Gastrocnemius medialis (tissue), 4 donors: ENCODE measurements around the gene CHAF1A. TPM values are rescaled to one million over a fixed set of nuclear protein-coding genes. Genes with fewer than 3 reads are reported as not detected.

Source experiments
- ATAC-seq, 2 donors: fragments of 150-250 bp; one replicate each; pipeline ENCODE4 v1.9.1; 2016
- DNase-seq, 2 donors: peaks; one replicate each; pipeline ENCODE4 v3.0.0-alpha.2; 2019
- H3K27ac ChIP-seq, 4 donors: fragments of 200-600 bp; sonication (generic); 1 replicate in 1 of 4; 2 replicates in 3 of 4; pipeline ENCODE4 v1.5.1; 2016 to 2018; ENCODE audit warnings: mild to moderate bottlenecking in 2 of 4, moderate library complexity in 1 of 4
- H3K27me3 ChIP-seq, 3 donors: fragments of 200-600 bp; sonication (generic) in 2 of 3; 1 replicate in 1 of 3; 2 replicates in 2 of 3; pipeline versions ENCODE4 v1.5.1 to v1.6.0; 2016 to 2019; ENCODE audit warnings: mild to moderate bottlenecking in 1 of 3, moderate library complexity in 1 of 3
- H3K36me3 ChIP-seq, 2 donors: fragments of 200-600 bp; sonication (generic) in 1 of 2; one replicate each; pipeline ENCODE4 v1.5.1; 2017 to 2018
- H3K4me1 ChIP-seq, 2 donors: fragments of 200-600 bp; sonication (generic) in 1 of 2; one replicate each; pipeline ENCODE4 v1.5.1; 2016 to 2017; ENCODE audit warnings: mild to moderate bottlenecking in 2 of 2
- H3K4me3 ChIP-seq, 4 donors: fragments of 200-600 bp; sonication (generic) in 3 of 4; 1 replicate in 1 of 4; 2 replicates in 3 of 4; pipeline ENCODE4 v1.5.1; 2016 to 2019; ENCODE audit warnings: mild to moderate bottlenecking in 2 of 4
- H3K9me3 ChIP-seq, 3 donors: fragments of 200-600 bp; sonication (generic) in 2 of 3; 1 replicate in 1 of 3; 2 replicates in 2 of 3; pipeline ENCODE4 v1.5.1; 2016 to 2019
- POLR2A ChIP-seq, 2 donors: fragments of 450-650 bp; IDR thresholded peaks; one replicate each; pipeline ENCODE4 v1.6.1; 2017; ENCODE audit warnings: antibody characterized with exemption in 2 of 2, mild to moderate bottlenecking in 2 of 2, moderate library complexity in 2 of 2
- in situ Hi-C, 4 donors: fragments of 200-750 bp; cut with MboI; loops; one replicate each; pipeline versions ENCODE4 v1.15.0 to v1.8.0; 2017; ENCODE audit warnings: low sequenced_read_pairs in 4 of 4
- intact Hi-C: fragments of 100-400 bp; cut with DNase I; formaldehyde crosslinking; loops from one replicate; pipeline ENCODE4 v1.15.1; 2023; ENCODE audit warnings: low total_unique reads
- total RNA-seq, 4 donors: library from RNA; depleted of rRNA; stranded (reverse); fragments of >200 nt; gene quantifications; one replicate each; pipeline versions ENCODE4 v1.1.0 to v1.2.3, GENCODE V29; 2016
- TF ChIP-seq, protein P1 (sequence below), 5 experiments: fragments of 450-650 bp in 3 of 5; fragments of 200-600 bp in 2 of 5; sonication (generic) in 2 of 5; IDR thresholded peaks in 4 of 5; conservative IDR thresholded peaks in 1 of 5; 1 replicate in 4 of 5; 2 replicates in 1 of 5; pipeline ENCODE4 v1.5.1; 2016 to 2019; ENCODE audit warnings: antibody characterized with exemption in 5 of 5, mild to moderate bottlenecking in 3 of 5, moderate library complexity in 3 of 5

Gene CHAF1A
- total RNA-seq, 4 donors from 2014 or later = 7.3 to 15.8 (median 9.7) TPM

DNA sequence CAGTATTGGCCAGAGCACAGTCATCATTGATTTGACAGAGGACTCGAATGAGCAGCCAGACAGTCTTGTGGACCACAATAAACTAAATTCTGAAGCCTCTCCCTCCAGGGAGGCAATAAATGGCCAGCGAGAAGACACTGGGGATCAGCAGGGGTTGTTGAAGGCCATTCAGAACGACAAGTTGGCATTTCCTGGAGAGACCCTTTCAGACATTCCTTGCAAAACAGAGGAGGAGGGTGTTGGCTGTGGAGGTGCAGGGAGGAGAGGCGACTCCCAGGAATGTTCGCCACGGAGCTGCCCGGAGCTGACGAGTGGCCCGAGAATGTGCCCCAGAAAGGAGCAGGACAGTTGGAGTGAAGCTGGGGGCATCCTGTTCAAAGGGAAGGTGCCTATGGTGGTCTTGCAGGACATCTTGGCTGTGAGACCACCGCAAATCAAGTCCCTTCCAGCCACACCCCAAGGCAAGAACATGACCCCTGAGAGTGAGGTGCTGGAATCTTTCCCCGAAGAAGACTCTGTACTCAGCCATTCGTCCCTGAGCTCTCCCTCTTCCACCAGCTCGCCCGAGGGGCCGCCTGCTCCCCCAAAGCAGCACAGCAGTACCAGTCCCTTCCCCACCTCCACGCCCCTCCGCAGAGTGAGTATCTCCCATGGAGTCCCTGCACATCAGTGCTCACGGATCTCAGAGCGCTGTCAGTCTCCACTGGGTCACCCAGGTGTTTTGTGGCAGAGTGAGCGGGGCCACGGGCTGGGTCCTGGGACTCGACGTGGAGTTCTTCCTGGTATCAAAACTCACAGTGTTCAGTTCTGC lies 6.9 kb downstream of the CHAF1A start:
- no peaks in the 10 kb centered on the region for H3K9me3 ChIP-seq
- no peaks in the 10 kb centered on the region for H3K4me1 ChIP-seq
- ATAC-seq = no peak
- no peak for DNase-seq
- intact Hi-C loops = loop anchor here (10.0 kb wide), 1 partner anchor 345 kb away; the partner anchor contains the start of gene ZBTB7A
- H3K27me3 ChIP-seq = no peaks in the 10 kb centered on the region
- TF ChIP-seq, protein P1, sequence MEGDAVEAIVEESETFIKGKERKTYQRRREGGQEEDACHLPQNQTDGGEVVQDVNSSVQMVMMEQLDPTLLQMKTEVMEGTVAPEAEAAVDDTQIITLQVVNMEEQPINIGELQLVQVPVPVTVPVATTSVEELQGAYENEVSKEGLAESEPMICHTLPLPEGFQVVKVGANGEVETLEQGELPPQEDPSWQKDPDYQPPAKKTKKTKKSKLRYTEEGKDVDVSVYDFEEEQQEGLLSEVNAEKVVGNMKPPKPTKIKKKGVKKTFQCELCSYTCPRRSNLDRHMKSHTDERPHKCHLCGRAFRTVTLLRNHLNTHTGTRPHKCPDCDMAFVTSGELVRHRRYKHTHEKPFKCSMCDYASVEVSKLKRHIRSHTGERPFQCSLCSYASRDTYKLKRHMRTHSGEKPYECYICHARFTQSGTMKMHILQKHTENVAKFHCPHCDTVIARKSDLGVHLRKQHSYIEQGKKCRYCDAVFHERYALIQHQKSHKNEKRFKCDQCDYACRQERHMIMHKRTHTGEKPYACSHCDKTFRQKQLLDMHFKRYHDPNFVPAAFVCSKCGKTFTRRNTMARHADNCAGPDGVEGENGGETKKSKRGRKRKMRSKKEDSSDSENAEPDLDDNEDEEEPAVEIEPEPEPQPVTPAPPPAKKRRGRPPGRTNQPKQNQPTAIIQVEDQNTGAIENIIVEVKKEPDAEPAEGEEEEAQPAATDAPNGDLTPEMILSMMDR (IDR thresholded peaks at IDR 0.05 in 4 of 5, conservative IDR thresholded peaks at IDR 0.05 in 1 of 5) = no peak
- TF ChIP-seq POLR2A (IDR thresholded peaks at IDR 0.05) = no peak
- no peak overlapping the region for H3K4me3 ChIP-seq
- peaks cover 0 to 12% of the 10 kb centered on the region in 2 donors for H3K36me3 ChIP-seq
- H3K27ac ChIP-seq = no peak overlapping the region
- in situ Hi-C loops = loop anchor here in 1 of 4 donors (25.0 kb wide), 1 partner anchor 147 kb away; no protein-coding TSS in a partner anchor

DNA sequence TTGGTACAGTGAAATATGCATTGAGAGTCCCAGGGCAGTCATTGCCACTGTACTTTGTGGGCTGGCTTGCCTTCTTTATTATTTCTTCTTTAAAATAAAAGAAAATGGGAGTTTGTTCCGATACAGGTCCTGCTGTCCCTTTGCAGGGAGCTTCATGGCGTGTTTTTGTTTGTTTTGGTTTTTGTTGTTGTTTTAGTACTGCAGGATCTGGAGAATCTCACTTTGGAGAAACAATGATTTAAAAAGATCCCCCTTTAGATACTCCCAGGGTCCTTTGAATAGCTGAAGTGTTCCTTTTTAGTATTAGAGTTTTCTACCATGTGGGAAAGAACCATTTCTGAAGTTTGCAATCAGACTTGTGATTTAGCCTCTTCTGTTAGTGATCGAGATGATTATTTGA lies 11.1 kb downstream of the CHAF1A start:
- intact Hi-C loops (no loop called here), in situ Hi-C loops (loop anchor here in 1 of 4 donors (25.0 kb wide), 1 partner anchor 151 kb away; no protein-coding TSS in a partner anchor)
- DNase-seq (no peak), ATAC-seq (no peak)
- Histone ChIP-seq H3K4me3 (no peak overlapping the region), H3K9me3 (no peaks in the 10 kb centered on the region), H3K36me3 (peaks cover 0 to 12% of the 10 kb centered on the region in 2 donors), H3K27ac (no peak overlapping the region), H3K27me3 (no peaks in the 10 kb centered on the region), H3K4me1 (peaks cover 0 to 9% of the 10 kb centered on the region in 2 donors)
- no peak for TF ChIP-seq POLR2A (IDR thresholded peaks at IDR 0.05)
- TF ChIP-seq, protein P1 (IDR thresholded peaks at IDR 0.05 in 4 of 5, conservative IDR thresholded peaks at IDR 0.05 in 1 of 5) = no peak

DNA sequence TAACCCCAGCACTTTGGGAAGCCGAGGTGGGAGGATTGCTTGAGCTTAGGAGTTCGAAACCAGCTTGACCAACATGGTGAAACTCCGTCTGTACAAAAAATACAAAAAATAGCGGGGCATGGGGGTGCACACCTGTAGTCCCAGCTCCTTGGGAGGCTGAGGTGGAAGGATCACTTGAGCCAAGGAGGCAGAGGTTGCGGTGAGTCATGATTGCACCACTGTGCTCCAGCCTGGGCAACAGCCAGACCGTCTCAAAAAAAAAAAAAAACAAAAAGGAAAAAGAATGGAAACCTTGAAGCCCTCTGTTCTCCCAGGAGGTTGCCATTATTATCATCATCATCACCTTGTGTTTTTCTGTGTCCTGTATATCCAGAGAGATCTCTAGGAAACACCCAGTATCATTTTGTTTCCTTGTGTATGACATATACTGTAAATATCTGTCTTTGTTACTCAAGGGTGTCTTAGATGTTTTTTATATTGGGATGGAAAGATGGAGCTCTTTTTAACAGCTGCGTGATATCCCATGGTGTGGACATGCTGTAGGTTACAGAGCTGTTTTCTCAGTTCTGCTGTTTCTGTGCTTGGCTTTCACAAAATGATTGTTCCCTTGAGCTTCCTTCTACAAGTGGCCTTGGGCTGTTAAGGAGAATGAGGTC lies 11.8 kb downstream of the CHAF1A start:
- Histone ChIP-seq H3K4me1 (peaks cover 0 to 9% of the 10 kb centered on the region in 2 donors), H3K36me3 (peaks cover 0 to 12% of the 10 kb centered on the region in 2 donors), H3K27ac (no peak overlapping the region), H3K9me3 (no peaks in the 10 kb centered on the region), H3K27me3 (no peaks in the 10 kb centered on the region), H3K4me3 (no peak overlapping the region)
- TF ChIP-seq, protein P1 (IDR thresholded peaks at IDR 0.05 in 4 of 5, conservative IDR thresholded peaks at IDR 0.05 in 1 of 5) = no peak
- TF ChIP-seq POLR2A (IDR thresholded peaks at IDR 0.05) = no peak
- no peak for ATAC-seq
- in situ Hi-C loops = loop anchor here in 1 of 4 donors (25.0 kb wide), 1 partner anchor 152 kb away; no protein-coding TSS in a partner anchor
- intact Hi-C loops = no loop called here
- no peak for DNase-seq

DNA sequence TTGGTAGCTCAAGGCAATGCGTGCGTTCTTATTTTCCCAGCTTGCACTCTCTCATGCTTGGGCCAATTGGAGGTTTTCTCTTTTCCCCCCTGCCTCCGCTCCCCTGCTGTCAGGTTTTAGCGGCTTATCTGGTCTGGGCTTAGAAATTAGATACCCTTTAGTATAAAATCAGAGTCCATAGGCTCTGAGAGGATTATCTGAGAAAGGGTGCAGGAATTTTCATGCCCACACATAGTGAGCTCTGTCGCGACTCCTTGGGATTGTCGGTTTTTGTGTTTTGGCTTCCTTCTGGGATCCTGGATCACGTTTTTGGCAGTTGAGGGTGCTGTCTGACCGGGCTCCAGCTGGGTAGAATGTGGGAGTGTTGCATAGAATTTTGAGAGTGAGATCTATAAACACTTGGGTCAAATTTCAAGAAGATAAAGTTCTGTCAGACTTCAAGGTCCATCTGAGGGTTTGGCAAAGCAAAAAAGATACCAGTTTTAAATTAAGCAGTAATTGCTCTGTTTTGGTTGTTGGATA lies 12.4 kb downstream of the CHAF1A start:
- in situ Hi-C loops = loop anchor here in 1 of 4 donors (25.0 kb wide), 1 partner anchor 153 kb away; no protein-coding TSS in a partner anchor
- Histone ChIP-seq H3K4me1 (peaks cover 0 to 9% of the 10 kb centered on the region in 2 donors), H3K36me3 (peaks cover 0 to 12% of the 10 kb centered on the region in 2 donors), H3K27ac (no peak overlapping the region), H3K27me3 (no peaks in the 10 kb centered on the region), H3K9me3 (no peaks in the 10 kb centered on the region), H3K4me3 (no peak overlapping the region)
- ATAC-seq = no peak
- intact Hi-C loops = no loop called here
- TF ChIP-seq, protein P1 (IDR thresholded peaks at IDR 0.05 in 4 of 5, conservative IDR thresholded peaks at IDR 0.05 in 1 of 5) = no peak
- TF ChIP-seq POLR2A (IDR thresholded peaks at IDR 0.05) = no peak
- no peak for DNase-seq
